ENCODE results near the gene C16orf89. TPM values are rescaled to one million over a fixed set of nuclear protein-coding genes. Genes with fewer than 3 reads are reported as not detected.
A peak's percentile ranks its signal among the peaks of the same experiment; 100 is the strongest.

Gene C16orf89
- total RNA-seq, 1 experiment from 2014 or later, result not detected

- Histone ChIP-seq H3K9me2 (replicated peaks; ENCODE audit: low read length) (no peaks in the 10 kb centered on the region), H3F3A (ENCODE audit: low read length, unreplicated experiment) (no peaks in the 10 kb centered on the region), H3K4me2 (ENCODE audit: low read length) (no peak overlapping the region), H2AFZ (ENCODE audit: low read length) (no peak overlapping the region), H3K79me2 (ENCODE audit: low read length) (no peaks in the 10 kb centered on the region), H3K27ac (ENCODE audit: low read length) (no peak overlapping the region), H3K4me3 (ENCODE audit: low read length) (no peak overlapping the region), H3K36me3 (ENCODE audit: low read depth, low read length) (no peaks in the 10 kb centered on the region), H3K9ac (ENCODE audit: low read length) (no peak overlapping the region), H4K20me1 (ENCODE audit: low read length) (no peaks in the 10 kb centered on the region), H3K9me3 (ENCODE audit: low read length) (no peaks in the 10 kb centered on the region), H3K4me1 (ENCODE audit: insufficient read depth, low read length) (no peaks in the 10 kb centered on the region), H3K27me3 (ENCODE audit: low read length) (no peaks in the 10 kb centered on the region)
- ATAC-seq, result no peak
- DNase-seq, result no peak
- TF ChIP-seq EZH2 (IDR thresholded peaks at IDR 0.05; ENCODE audit: low read length, unreplicated experiment) (no peak), EZH2phosphoT487 (IDR thresholded peaks at IDR 0.05; ENCODE audit: borderline replicate concordance, low read length) (no peak), CTCF (conservative IDR thresholded peaks at IDR 0.05; ENCODE audit: low read depth, low read length) (no peak)
- no TSS peak for BruUV-seq (replicated peaks)
- CTCF ChIA-PET, result no interaction called here
- POLR2A ChIA-PET (ENCODE audit: unreplicated experiment), result interaction anchor here (0.8 kb wide), 1 partner anchor 12 kb away, joined by 10 read pairs; no protein-coding TSS in a partner anchor
- intact Hi-C loops (cut with micrococcal nuclease), result no loop called here
These were observed 5.6 kb downstream of the C16orf89 start for GRCh38 chr16:5060073-5060641.

- no peaks in the 10 kb centered on the region for H3K9me2 ChIP-seq (replicated peaks; ENCODE audit: low read length)
- no peaks in the 10 kb centered on the region for H3K79me2 ChIP-seq (ENCODE audit: low read length)
- no peak overlapping the region for H3K9ac ChIP-seq (ENCODE audit: low read length)
- TF ChIP-seq EZH2 (IDR thresholded peaks at IDR 0.05; ENCODE audit: low read length, unreplicated experiment), result no peak
- TF ChIP-seq EZH2phosphoT487 (IDR thresholded peaks at IDR 0.05; ENCODE audit: borderline replicate concordance, low read length), result no peak
- TF ChIP-seq CTCF (conservative IDR thresholded peaks at IDR 0.05; ENCODE audit: low read depth, low read length), result no peak
- no peaks in the 10 kb centered on the region for H4K20me1 ChIP-seq (ENCODE audit: low read length)
- H3K4me3 ChIP-seq (ENCODE audit: low read length), result no peak overlapping the region
- no peak for ATAC-seq
- BruUV-seq (replicated peaks), result no TSS peak
- no peak for DNase-seq
- H3K9me3 ChIP-seq (ENCODE audit: low read length), result no peaks in the 10 kb centered on the region
- no peaks in the 10 kb centered on the region for H3K36me3 ChIP-seq (ENCODE audit: low read depth, low read length)
- H3K4me1 ChIP-seq (ENCODE audit: insufficient read depth, low read length), result no peaks in the 10 kb centered on the region
- ChIA-PET CTCF (no interaction called here), POLR2A (ENCODE audit: unreplicated experiment) (no interaction called here)
- no peaks in the 10 kb centered on the region for H3K27me3 ChIP-seq (ENCODE audit: low read length)
- no peak overlapping the region for H3K27ac ChIP-seq (ENCODE audit: low read length)
- intact Hi-C loops (cut with micrococcal nuclease), result no loop called here
- H3F3A ChIP-seq (ENCODE audit: low read length, unreplicated experiment), result no peaks in the 10 kb centered on the region
- no peak overlapping the region for H3K4me2 ChIP-seq (ENCODE audit: low read length)
- no peak overlapping the region for H2AFZ ChIP-seq (ENCODE audit: low read length)
These were observed 6.2 kb downstream of the C16orf89 start for GRCh38 chr16:5059386-5060072.

GRCh38 chr16:5058476-5058875 lies 7.3 kb downstream of the C16orf89 start:
- no peaks in the 10 kb centered on the region for H3K9me3 ChIP-seq (ENCODE audit: low read length)
- no peak overlapping the region for H3K27ac ChIP-seq (ENCODE audit: low read length)
- H3K27me3 ChIP-seq (ENCODE audit: low read length), result no peaks in the 10 kb centered on the region
- no peak overlapping the region for H3K4me3 ChIP-seq (ENCODE audit: low read length)
- no TSS peak for BruUV-seq (replicated peaks)
- H3K4me1 ChIP-seq (ENCODE audit: insufficient read depth, low read length), result no peaks in the 10 kb centered on the region
- H3K9ac ChIP-seq (ENCODE audit: low read length), result no peak overlapping the region
- no peaks in the 10 kb centered on the region for H3K36me3 ChIP-seq (ENCODE audit: low read depth, low read length)
- no peaks in the 10 kb centered on the region for H3F3A ChIP-seq (ENCODE audit: low read length, unreplicated experiment)
- ChIA-PET CTCF (no interaction called here), POLR2A (ENCODE audit: unreplicated experiment) (no interaction called here)
- H3K4me2 ChIP-seq (ENCODE audit: low read length), result no peak overlapping the region
- intact Hi-C loops (cut with micrococcal nuclease), result no loop called here
- no peaks in the 10 kb centered on the region for H3K9me2 ChIP-seq (replicated peaks; ENCODE audit: low read length)
- no peak overlapping the region for H2AFZ ChIP-seq (ENCODE audit: low read length)
- ATAC-seq (0 out of 2 replicates have a peak, but pooled peaks have one; percentile 15), DNase-seq (no peak)
- H3K79me2 ChIP-seq (ENCODE audit: low read length), result no peaks in the 10 kb centered on the region
- TF ChIP-seq CTCF (conservative IDR thresholded peaks at IDR 0.05; ENCODE audit: low read depth, low read length) (peak; percentile 15; the same call in 1 of the 2 replicates), EZH2phosphoT487 (IDR thresholded peaks at IDR 0.05; ENCODE audit: borderline replicate concordance, low read length) (no peak), EZH2 (IDR thresholded peaks at IDR 0.05; ENCODE audit: low read length, unreplicated experiment) (no peak)
- H4K20me1 ChIP-seq (ENCODE audit: low read length), result no peaks in the 10 kb centered on the region
